HEK293 (cell line): Measurements from ENCODE around the gene SUOX.

ENCODE experiments used
- CTCF ChIP-seq: fragments of 450-650 bp; formaldehyde crosslinking; IDR thresholded peaks from 2 replicates; pipeline ENCODE4 v1.5.1; 2016; ENCODE audit warnings: missing biosample characterization, missing genetic modification characterization
- GLIS1 ChIP-seq: fragments of 450-650 bp; formaldehyde crosslinking; IDR thresholded peaks from 2 replicates; pipeline ENCODE4 v1.5.1; 2016; ENCODE audit warnings: missing biosample characterization, missing genetic modification characterization
- MZF1 ChIP-seq: fragments of 450-650 bp; formaldehyde crosslinking; IDR thresholded peaks from 2 replicates; pipeline ENCODE4 v1.5.1; 2017; ENCODE audit warnings: missing biosample characterization, missing genetic modification characterization, borderline replicate concordance
- SP2 ChIP-seq: fragments of 450-650 bp; formaldehyde crosslinking; IDR thresholded peaks from 2 replicates; pipeline ENCODE4 v1.5.1; 2016; ENCODE audit warnings: missing biosample characterization, missing genetic modification characterization
- YY1 ChIP-seq: fragments of 450-650 bp; formaldehyde crosslinking; IDR thresholded peaks from 2 replicates; pipeline ENCODE4 v1.5.1; 2018; ENCODE audit warnings: missing biosample characterization, missing genetic modification characterization
- ZBTB1 ChIP-seq: fragments of 450-650 bp; formaldehyde crosslinking; IDR thresholded peaks from 2 replicates; pipeline ENCODE4 v1.5.1; 2016; ENCODE audit warnings: missing biosample characterization, missing genetic modification characterization
- ZBTB20 ChIP-seq: fragments of 450-650 bp; formaldehyde crosslinking; IDR thresholded peaks from 2 replicates; pipeline ENCODE4 v1.5.1; 2016; ENCODE audit warnings: missing biosample characterization, missing genetic modification characterization
- ZNF48 ChIP-seq: fragments of 450-650 bp; formaldehyde crosslinking; IDR thresholded peaks from 2 replicates; pipeline ENCODE4 v1.5.1; 2016; ENCODE audit warnings: missing biosample characterization, missing genetic modification characterization
- ZNF513 ChIP-seq: fragments of 450-650 bp; IDR thresholded peaks from 2 replicates; pipeline ENCODE4 v1.5.1; 2018; ENCODE audit warnings: missing biosample characterization, missing genetic modification characterization
- TF ChIP-seq, protein P1 (sequence below): fragments of 450-650 bp; formaldehyde crosslinking; IDR thresholded peaks from 2 replicates; pipeline ENCODE4 v1.5.1; 2016; ENCODE audit warnings: missing biosample characterization, missing genetic modification characterization, borderline replicate concordance

DNA sequence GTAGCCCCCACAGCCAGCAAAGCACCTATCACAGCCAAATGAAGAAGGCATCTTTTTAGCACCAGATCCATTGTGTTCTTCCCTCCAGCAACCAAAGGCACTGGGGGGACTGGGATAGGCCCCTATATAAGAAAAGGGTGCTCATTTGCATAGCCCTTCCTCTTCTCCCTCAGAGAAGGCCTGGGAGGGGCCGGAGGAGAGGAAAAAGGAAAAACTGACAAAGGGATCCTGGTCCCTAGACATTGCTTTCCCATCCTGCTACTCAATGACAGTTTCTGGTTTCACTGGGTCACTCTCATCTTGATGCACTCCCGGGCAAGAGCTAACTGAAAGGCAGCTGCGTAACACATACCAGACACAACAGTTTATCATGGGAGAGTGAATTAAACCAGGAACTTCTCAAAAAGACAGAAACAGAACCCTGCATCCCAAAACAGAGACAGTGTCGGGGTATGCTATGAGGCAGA is 31.1 kb upstream of the SUOX start, which contains the start of gene PMEL:
- TF ChIP-seq GLIS1 (tag by site-specific recombination) (no peak), ZBTB20 (tag by site-specific recombination) (no peak; the same call in 1 of the 2 replicates), ZNF48 (no peak), YY1 (no peak), ZNF513 (tag by site-specific recombination) (no peak), ZBTB1 (tag by site-specific recombination) (no peak), CTCF (tag by site-specific recombination) (no peak), SP2 (tag by site-specific recombination) (no peak), MZF1 (tag by site-specific recombination) (no peak)
- TF ChIP-seq, protein P1, sequence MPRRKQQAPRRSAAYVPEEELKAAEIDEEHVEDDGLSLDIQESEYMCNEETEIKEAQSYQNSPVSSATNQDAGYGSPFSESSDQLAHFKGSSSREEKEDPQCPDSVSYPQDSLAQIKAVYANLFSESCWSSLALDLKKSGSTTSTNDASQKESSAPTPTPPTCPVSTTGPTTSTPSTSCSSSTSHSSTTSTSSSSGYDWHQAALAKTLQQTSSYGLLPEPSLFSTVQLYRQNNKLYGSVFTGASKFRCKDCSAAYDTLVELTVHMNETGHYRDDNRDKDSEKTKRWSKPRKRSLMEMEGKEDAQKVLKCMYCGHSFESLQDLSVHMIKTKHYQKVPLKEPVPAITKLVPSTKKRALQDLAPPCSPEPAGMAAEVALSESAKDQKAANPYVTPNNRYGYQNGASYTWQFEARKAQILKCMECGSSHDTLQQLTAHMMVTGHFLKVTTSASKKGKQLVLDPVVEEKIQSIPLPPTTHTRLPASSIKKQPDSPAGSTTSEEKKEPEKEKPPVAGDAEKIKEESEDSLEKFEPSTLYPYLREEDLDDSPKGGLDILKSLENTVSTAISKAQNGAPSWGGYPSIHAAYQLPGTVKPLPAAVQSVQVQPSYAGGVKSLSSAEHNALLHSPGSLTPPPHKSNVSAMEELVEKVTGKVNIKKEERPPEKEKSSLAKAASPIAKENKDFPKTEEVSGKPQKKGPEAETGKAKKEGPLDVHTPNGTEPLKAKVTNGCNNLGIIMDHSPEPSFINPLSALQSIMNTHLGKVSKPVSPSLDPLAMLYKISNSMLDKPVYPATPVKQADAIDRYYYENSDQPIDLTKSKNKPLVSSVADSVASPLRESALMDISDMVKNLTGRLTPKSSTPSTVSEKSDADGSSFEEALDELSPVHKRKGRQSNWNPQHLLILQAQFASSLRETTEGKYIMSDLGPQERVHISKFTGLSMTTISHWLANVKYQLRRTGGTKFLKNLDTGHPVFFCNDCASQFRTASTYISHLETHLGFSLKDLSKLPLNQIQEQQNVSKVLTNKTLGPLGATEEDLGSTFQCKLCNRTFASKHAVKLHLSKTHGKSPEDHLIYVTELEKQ = no peak
